Body of pancreas (tissue), 4 donors: ENCODE measurements around the gene KIAA1671. TPM values are rescaled to one million over a fixed set of nuclear protein-coding genes. Genes with fewer than 3 reads are reported as not detected.

Experiments used
- ATAC-seq: fragments of 150-250 bp; one replicate; pipeline ENCODE4 v1.9.1; 2016
- DNase-seq, 4 donors: peaks; one replicate each; pipeline ENCODE4 v3.0.0-alpha.2; 2019
- H3K27ac ChIP-seq, 4 donors: fragments of 200-600 bp; sonication (generic); 1 replicate in 3 of 4; 2 replicates in 1 of 4; pipeline versions ENCODE4 v1.5.1 to v1.6.1; 2016 to 2019; ENCODE audit warnings: mild to moderate bottlenecking in 1 of 4, mixed read lengths in 1 of 4, moderate library complexity in 1 of 4
- H3K27me3 ChIP-seq, 2 donors: fragments of 200-600 bp; sonication (generic); one replicate each; pipeline ENCODE4 v1.6.0; 2016; ENCODE audit warnings: mild to moderate bottlenecking in 1 of 2
- H3K36me3 ChIP-seq, 2 donors: fragments of 200-600 bp; sonication (generic); replicated peaks in 1 of 2; 2 replicates each; pipeline ENCODE4 v1.5.1; 2016; ENCODE audit warnings: low read depth in 2 of 2; ENCODE audit not compliant: insufficient read depth in 1 of 2
- H3K4me1 ChIP-seq: fragments of 200-600 bp; sonication (generic); one replicate; pipeline ENCODE4 v1.6.0; 2016
- H3K4me3 ChIP-seq, 2 donors: fragments of 200-600 bp; sonication (generic); 1 replicate in 1 of 2; 2 replicates in 1 of 2; pipeline ENCODE4 v1.5.1; 2016 to 2019
- H3K9me3 ChIP-seq, 3 donors: fragments of 200-600 bp; sonication (generic); 1 replicate in 2 of 3; 2 replicates in 1 of 3; pipeline ENCODE4 v1.5.1; 2016
- POLR2A ChIP-seq, 3 donors: fragments of 450-650 bp; IDR thresholded peaks; one replicate each; pipeline ENCODE4 v1.6.1; 2016; ENCODE audit warnings: antibody characterized with exemption in 3 of 3, mild to moderate bottlenecking in 2 of 3
- WGBS, 2 donors: methylation state at CpG; one replicate each; pipeline ENCODE4 v1.1.5; 2017; 5-methylcytosine and 5-hydroxymethylcytosine counted together
- intact Hi-C: fragments of 100-400 bp; cut with DNase I; formaldehyde crosslinking; loops from one replicate; pipeline ENCODE4 v1.15.1; 2023
- total RNA-seq, 2 donors: library from RNA; depleted of rRNA; stranded (reverse); fragments of >200 nt; gene quantifications; one replicate each; pipeline ENCODE4 v1.1.0, GENCODE V29; 2016
- TF ChIP-seq, protein P1 (sequence below), 7 experiments: fragments of 450-650 bp in 4 of 7; fragments of 200-600 bp in 3 of 7; sonication (generic) in 3 of 7; IDR thresholded peaks; one replicate each; pipeline ENCODE4 v1.5.1; 2016 to 2019; ENCODE audit warnings: antibody characterized with exemption in 7 of 7

Gene KIAA1671
- total RNA-seq, 2 donors from 2014 or later = 24.9 to 79.8 TPM

DNA sequence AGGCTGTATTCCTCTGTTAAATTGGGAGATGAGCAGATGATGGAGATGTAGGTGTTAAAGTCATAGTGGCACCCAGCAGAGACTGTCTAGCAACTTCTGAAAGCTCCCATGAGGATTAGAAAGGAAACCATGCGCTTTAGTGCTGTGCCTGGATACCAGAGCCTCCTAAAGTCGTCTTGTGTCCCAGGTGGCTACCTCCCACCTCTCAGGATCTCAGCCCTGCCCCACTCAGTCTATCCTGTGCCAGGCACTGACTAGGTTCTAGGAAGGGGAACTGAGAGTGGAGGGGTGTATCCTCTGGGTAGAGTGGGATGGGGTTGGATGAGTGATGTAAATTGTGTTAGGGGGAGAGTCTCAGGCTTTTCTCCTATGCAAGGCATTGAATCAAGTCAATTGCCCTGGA is 60.2 kb downstream of the KIAA1671 start:
- H3K9me3 ChIP-seq = no peaks in the 10 kb centered on the region
- no peak overlapping the region for H3K27ac ChIP-seq
- H3K27me3 ChIP-seq = no peaks in the 10 kb centered on the region
- H3K4me1 ChIP-seq = peaks cover 5% of the 10 kb centered on the region
- 74 to 84% methylated on average over 2 of the region's 2 CpGs for WGBS, 2 donors
- no peak for TF ChIP-seq POLR2A (IDR thresholded peaks at IDR 0.05)
- TF ChIP-seq, protein P1, sequence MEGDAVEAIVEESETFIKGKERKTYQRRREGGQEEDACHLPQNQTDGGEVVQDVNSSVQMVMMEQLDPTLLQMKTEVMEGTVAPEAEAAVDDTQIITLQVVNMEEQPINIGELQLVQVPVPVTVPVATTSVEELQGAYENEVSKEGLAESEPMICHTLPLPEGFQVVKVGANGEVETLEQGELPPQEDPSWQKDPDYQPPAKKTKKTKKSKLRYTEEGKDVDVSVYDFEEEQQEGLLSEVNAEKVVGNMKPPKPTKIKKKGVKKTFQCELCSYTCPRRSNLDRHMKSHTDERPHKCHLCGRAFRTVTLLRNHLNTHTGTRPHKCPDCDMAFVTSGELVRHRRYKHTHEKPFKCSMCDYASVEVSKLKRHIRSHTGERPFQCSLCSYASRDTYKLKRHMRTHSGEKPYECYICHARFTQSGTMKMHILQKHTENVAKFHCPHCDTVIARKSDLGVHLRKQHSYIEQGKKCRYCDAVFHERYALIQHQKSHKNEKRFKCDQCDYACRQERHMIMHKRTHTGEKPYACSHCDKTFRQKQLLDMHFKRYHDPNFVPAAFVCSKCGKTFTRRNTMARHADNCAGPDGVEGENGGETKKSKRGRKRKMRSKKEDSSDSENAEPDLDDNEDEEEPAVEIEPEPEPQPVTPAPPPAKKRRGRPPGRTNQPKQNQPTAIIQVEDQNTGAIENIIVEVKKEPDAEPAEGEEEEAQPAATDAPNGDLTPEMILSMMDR (IDR thresholded peaks at IDR 0.05) = no peak
- no peak for ATAC-seq
- no peak overlapping the region for H3K4me3 ChIP-seq
- intact Hi-C loops = no loop called here
- DNase-seq = no peak
- H3K36me3 ChIP-seq = no peaks in the 10 kb centered on the region

GRCh38 chr22:25013607-25014006 is 61.1 kb downstream of the KIAA1671 start:
- intact Hi-C loops = no loop called here
- Histone ChIP-seq H3K36me3 (no peaks in the 10 kb centered on the region), H3K4me3 (no peak overlapping the region), H3K4me1 (peaks cover 5% of the 10 kb centered on the region), H3K27ac (no peak overlapping the region), H3K27me3 (no peaks in the 10 kb centered on the region), H3K9me3 (no peaks in the 10 kb centered on the region)
- WGBS, 2 donors = 70 to 81% methylated on average over 1 of the region's 1 CpG
- TF ChIP-seq POLR2A (IDR thresholded peaks at IDR 0.05) = no peak
- TF ChIP-seq, protein P1 (IDR thresholded peaks at IDR 0.05) = no peak
- no peak for DNase-seq
- no peak for ATAC-seq

DNA sequence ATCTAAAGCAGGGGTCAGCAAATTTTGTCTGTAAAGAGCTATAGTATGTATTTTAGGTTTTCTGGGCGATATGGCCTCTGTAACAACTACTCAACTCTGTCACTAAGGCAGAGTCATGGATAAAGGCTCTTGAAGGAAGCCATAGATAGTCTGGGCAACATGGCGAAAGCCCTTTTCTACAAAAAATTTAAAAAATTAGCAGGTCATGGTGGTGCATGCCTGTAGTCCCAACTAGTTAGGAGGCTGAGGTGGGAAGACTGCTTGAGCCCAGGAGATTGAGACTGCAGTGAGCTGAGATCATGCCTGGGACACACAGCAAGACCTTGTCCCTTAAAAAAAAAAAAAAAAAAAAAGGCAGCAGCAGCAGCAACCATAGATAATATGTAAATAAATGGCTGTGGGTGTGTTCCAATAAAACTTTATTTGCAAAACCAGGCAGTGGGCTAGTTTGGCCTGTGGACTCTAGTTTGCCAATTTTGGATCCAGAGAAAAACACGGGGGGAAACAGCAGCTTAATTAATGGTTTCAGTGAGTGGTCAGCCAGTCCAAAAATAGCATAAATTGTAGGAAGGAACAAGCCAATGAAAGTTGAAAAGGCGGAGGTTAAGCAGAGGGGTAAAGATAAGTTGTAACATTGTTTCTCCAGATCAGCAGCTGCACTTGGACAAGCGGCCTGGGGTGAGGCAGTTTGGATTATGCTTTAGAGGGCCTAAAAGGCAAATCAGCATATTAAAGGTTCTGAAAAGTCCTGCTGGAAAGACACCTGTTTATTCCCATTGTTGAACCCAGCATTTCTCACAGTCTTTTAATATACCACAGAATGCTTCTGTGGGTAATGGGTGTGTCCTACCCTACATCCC is 62.6 kb downstream of the KIAA1671 start:
- ATAC-seq (no peak), DNase-seq (no peak)
- TF ChIP-seq, protein P1 (IDR thresholded peaks at IDR 0.05) = no peak
- no peak for TF ChIP-seq POLR2A (IDR thresholded peaks at IDR 0.05)
- Histone ChIP-seq H3K27ac (no peak overlapping the region), H3K4me3 (no peak overlapping the region), H3K4me1 (peaks cover 5% of the 10 kb centered on the region), H3K36me3 (no peaks in the 10 kb centered on the region), H3K27me3 (no peaks in the 10 kb centered on the region), H3K9me3 (no peaks in the 10 kb centered on the region)
- intact Hi-C loops = no loop called here
- 88% methylated on average over 5 of the region's 5 CpGs for WGBS, 2 donors

- no peaks in the 10 kb centered on the region for H3K36me3 ChIP-seq
- no peaks in the 10 kb centered on the region for H3K27me3 ChIP-seq
- 89 to 96% methylated on average over 7 of the region's 7 CpGs for WGBS, 2 donors
- intact Hi-C loops = no loop called here
- ATAC-seq (no peak), DNase-seq (no peak)
- H3K9me3 ChIP-seq = no peaks in the 10 kb centered on the region
- peaks cover 10% of the 10 kb centered on the region for H3K4me1 ChIP-seq
- H3K4me3 ChIP-seq = no peak overlapping the region
- H3K27ac ChIP-seq = no peak overlapping the region
- TF ChIP-seq, protein P1 (IDR thresholded peaks at IDR 0.05) = no peak
- no peak for TF ChIP-seq POLR2A (IDR thresholded peaks at IDR 0.05)
These were observed 63.8 kb downstream of the KIAA1671 start for GRCh38 chr22:25016311-25016710.

DNA sequence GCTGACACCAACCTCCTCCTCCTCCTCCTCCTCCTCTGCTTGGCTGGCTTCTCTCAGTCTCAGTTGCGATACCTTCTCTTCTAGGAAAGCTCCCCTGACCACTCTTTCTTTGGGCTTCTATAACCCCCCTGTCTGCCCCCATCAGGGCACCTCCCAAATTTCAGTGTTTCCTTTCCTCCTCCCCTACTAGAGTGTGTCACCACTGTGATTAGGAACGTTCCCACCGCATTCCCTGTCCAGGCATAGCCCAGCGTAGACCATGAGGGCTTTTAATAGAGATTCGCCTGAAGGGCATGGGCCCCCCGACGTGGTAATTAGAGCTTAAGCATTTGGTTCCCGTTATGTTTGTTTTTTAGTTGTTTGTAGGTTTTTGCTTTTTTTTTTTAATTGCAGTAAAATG is 65.5 kb downstream of the KIAA1671 start:
- 85 to 90% methylated on average over 8 of the region's 8 CpGs for WGBS, 2 donors
- ATAC-seq (no peak), DNase-seq (no peak)
- H3K27me3 ChIP-seq = no peaks in the 10 kb centered on the region
- no peaks in the 10 kb centered on the region for H3K9me3 ChIP-seq
- intact Hi-C loops = no loop called here
- no peaks in the 10 kb centered on the region for H3K36me3 ChIP-seq
- no peak for TF ChIP-seq POLR2A (IDR thresholded peaks at IDR 0.05)
- TF ChIP-seq, protein P1 (IDR thresholded peaks at IDR 0.05) = no peak
- H3K4me3 ChIP-seq = no peak overlapping the region
- H3K27ac ChIP-seq = no peak overlapping the region
- peaks cover 24% of the 10 kb centered on the region for H3K4me1 ChIP-seq
